K562 (cell line): ENCODE results near the gene ACTRT3. TPM values are rescaled to one million over a fixed set of nuclear protein-coding genes. Genes with fewer than 3 reads are reported as not detected.

Experiments
- ATF6 ChIP-seq: sonication (generic); formaldehyde crosslinking; IDR thresholded peaks from 2 replicates; pipeline ENCODE4 v1.4.0; 2020; ENCODE audit warnings: mild to moderate bottlenecking, missing genetic modification reagents
- ESRRB ChIP-seq: fragments of 250-450 bp; sonication (Bioruptor Pico); IDR thresholded peaks from 2 replicates; pipeline ENCODE4 v1.5.0; 2020; ENCODE audit warnings: mild to moderate bottlenecking, moderate library complexity, borderline replicate concordance
- FOXM1 ChIP-seq, 2 experiments: fragments of 450-650 bp in 1 of 2; sonication (generic) in 1 of 2; formaldehyde crosslinking in 1 of 2; IDR thresholded peaks; 2 replicates each; pipeline versions ENCODE4 v1.6.1 to v1.9.0; 2017 to 2022; ENCODE audit warnings: low read depth in 2 of 2, mild to moderate bottlenecking in 2 of 2, missing genetic modification reagents in 1 of 2, moderate library complexity in 1 of 2
- HIVEP1 ChIP-seq: fragments of 250-450 bp; sonication (Bioruptor Pico); IDR thresholded peaks from 2 replicates; pipeline ENCODE4 v1.4.0; 2020; ENCODE audit warnings: mild to moderate bottlenecking
- HMGN3 ChIP-seq: IDR thresholded peaks from 2 replicates; pipeline ENCODE4 v1.6.1; 2011; ENCODE audit warnings: borderline replicate concordance, low read depth, mild to moderate bottlenecking, mixed read lengths, low read length; ENCODE audit not compliant: insufficient read length; ENCODE audit errors: extremely low read depth
- MAFF ChIP-seq: IDR thresholded peaks from 2 replicates; pipeline ENCODE4 v1.6.1; 2012; ENCODE audit warnings: low read length, improper control_type of control experiment
- MYBL2 ChIP-seq, 2 experiments: fragments of 450-650 bp in 1 of 2; sonication (generic) in 1 of 2; formaldehyde crosslinking in 1 of 2; IDR thresholded peaks; 2 replicates each; pipeline versions ENCODE4 v1.6.1 to v1.8.1; 2017 to 2022; ENCODE audit warnings: borderline replicate concordance in 1 of 2, inconsistent platforms in 1 of 2, low read depth in 1 of 2, mild to moderate bottlenecking in 1 of 2, missing genetic modification reagents in 1 of 2, moderate library complexity in 1 of 2
- RERE ChIP-seq: sonication (generic); formaldehyde crosslinking; IDR thresholded peaks from 2 replicates; pipeline ENCODE4 v1.8.0; 2023; ENCODE audit warnings: missing genetic modification reagents, mild to moderate bottlenecking, borderline replicate concordance
- SMARCC2 ChIP-seq: fragments of 450-650 bp; IDR thresholded peaks from 2 replicates; pipeline ENCODE4 v1.6.1; 2017; ENCODE audit warnings: antibody characterized with exemption, moderate library complexity, mild to moderate bottlenecking, low read depth
- TGIF2 ChIP-seq: sonication (generic); formaldehyde crosslinking; IDR thresholded peaks from 2 replicates; pipeline ENCODE4 v1.8.1; 2022; ENCODE audit warnings: mild to moderate bottlenecking, missing genetic modification reagents, moderate library complexity
- ZNF431 ChIP-seq: sonication (generic); formaldehyde crosslinking; IDR thresholded peaks from 2 replicates; pipeline ENCODE4 v1.8.0; 2022; ENCODE audit warnings: mild to moderate bottlenecking, missing genetic modification reagents
- ZNF583 ChIP-seq: fragments of 250-450 bp; sonication (Bioruptor Pico); IDR thresholded peaks from 2 replicates; pipeline ENCODE4 v1.4.0; 2020
- polyA plus RNA-seq, 8 experiments: library from polyadenylated mRNA; depleted of rRNA in 4 of 8; stranded (reverse) in 5 of 8; unstranded in 3 of 8; fragments of >200 nt; fragmentation: Nextera tagmentation in 2 of 8; fragmentation: Illumina TruSeq in 1 of 8; extraction: Ambion mirVana in 2 of 8; extraction: Trizol in 1 of 8; gene quantifications; 2 replicates each; pipeline versions ENCODE4 v1.2.1 to v1.2.3, GENCODE V29; 2011 to 2014; ENCODE audit warnings: inconsistent platforms in 1 of 8, missing spikeins in 1 of 8
- total RNA-seq, 7 experiments: library from RNA; depleted of rRNA in 6 of 7; stranded (reverse); fragments of >200 nt in 6 of 7; fragmentation: Illumina TruSeq in 2 of 7; extraction: Trizol in 2 of 7; gene quantifications; 2 replicates each; pipeline versions ENCODE4 v1.2.1 to v1.2.3, GENCODE V29; 2011 to 2021; ENCODE audit warnings: low replicate concordance in 1 of 7
- TF ChIP-seq, protein P1 (sequence below): fragments of 450-650 bp; formaldehyde crosslinking; IDR thresholded peaks from 2 replicates; pipeline ENCODE4 v1.4.0; 2020; ENCODE audit warnings: mild to moderate bottlenecking, moderate library complexity
- TF ChIP-seq, protein P2 (sequence below): fragments of 450-650 bp; formaldehyde crosslinking; IDR thresholded peaks from 2 replicates; pipeline ENCODE4 v1.4.0; 2022; ENCODE audit warnings: missing genetic modification characterization

Gene ACTRT3
- total and polyA plus RNA-seq, 9 of the 15 experiments (the other 6 are each of a cell fraction or from before 2014, with no cell fraction given): 0.06 to 0.11 (median 0.07) TPM; not detected in 5

DNA sequence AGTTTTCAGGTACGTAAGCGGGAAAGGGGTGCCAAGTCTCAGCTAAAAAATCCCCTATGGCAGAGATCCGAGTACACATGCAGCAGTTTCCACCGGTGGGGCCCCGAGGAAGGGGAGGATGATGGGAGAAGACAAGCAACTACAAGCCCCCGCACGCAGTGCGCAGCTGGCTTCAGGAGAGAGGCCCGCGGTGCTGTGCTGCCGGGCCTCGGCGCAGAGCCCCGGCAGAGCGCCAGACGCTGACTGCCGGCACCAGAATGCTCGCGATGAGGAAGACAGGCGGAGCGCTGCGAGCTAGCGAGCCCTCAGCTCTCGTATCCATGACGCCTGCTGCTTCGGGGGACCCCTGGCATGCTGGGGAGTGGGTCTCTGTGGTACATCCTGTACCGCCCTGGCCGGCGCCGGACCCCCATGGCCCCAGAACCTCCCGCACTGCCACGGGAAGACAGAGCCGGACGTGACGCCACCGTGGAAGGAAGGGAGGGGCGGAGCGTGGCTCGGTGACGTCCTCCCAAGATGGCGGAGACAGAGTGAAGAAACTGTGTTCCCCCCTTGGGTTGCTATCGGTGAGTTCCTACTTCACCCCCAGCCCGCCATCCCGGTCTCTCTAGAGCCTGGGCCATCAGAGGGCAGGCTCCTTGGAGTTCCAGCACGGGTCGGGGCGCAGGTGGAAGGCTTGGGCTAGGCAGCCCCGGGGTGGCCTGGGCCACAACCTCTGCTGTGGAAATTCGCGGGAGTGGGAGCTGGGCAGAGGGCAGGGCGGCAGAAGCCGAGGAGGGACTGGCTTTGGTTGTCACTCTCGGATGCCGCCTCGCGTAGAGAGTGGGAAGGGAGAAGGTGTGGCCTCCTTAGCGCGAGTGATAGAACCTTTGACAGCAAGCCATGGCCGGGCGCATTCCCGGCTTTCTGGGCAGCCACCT lies 3.8 kb upstream of the ACTRT3 start, which contains the start of gene MYNN (continued):
- TF ChIP-seq, protein P1, sequence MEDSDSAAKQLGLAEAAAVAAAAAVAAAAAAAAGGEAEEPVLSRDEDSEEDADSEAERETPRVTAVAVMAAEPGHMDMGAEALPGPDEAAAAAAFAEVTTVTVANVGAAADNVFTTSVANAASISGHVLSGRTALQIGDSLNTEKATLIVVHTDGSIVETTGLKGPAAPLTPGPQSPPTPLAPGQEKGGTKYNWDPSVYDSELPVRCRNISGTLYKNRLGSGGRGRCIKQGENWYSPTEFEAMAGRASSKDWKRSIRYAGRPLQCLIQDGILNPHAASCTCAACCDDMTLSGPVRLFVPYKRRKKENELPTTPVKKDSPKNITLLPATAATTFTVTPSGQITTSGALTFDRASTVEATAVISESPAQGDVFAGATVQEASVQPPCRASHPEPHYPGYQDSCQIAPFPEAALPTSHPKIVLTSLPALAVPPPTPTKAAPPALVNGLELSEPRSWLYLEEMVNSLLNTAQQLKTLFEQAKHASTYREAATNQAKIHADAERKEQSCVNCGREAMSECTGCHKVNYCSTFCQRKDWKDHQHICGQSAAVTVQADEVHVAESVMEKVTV (CRISPR knock-in tag): peak; percentile 36; the same call in 1 of the 2 replicates
- TF ChIP-seq, protein P2, sequence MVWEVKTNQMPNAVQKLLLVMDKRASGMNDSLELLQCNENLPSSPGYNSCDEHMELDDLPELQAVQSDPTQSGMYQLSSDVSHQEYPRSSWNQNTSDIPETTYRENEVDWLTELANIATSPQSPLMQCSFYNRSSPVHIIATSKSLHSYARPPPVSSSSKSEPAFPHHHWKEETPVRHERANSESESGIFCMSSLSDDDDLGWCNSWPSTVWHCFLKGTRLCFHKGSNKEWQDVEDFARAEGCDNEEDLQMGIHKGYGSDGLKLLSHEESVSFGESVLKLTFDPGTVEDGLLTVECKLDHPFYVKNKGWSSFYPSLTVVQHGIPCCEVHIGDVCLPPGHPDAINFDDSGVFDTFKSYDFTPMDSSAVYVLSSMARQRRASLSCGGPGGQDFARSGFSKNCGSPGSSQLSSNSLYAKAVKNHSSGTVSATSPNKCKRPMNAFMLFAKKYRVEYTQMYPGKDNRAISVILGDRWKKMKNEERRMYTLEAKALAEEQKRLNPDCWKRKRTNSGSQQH (CRISPR knock-in tag): 0 out of 2 replicates have a peak, but pooled peaks have one; percentile 56
- TF ChIP-seq ZNF431 (CRISPR knock-in tag) (peak; percentile 49; the same call in 1 of the 2 replicates), ZNF583 (no peak), ESRRB (CRISPR knock-in tag) (no peak), ATF6 (CRISPR knock-in tag) (peak; percentile 41; the same call in 1 of the 2 replicates), HMGN3 (peak; percentile 58), TGIF2 (CRISPR knock-in tag) (peak; percentile 54; the same call in 1 of the 2 replicates), SMARCC2 (no peak), HIVEP1 (CRISPR knock-in tag) (0 out of 2 replicates have a peak, but pooled peaks have one; percentile 56), FOXM1 (IDR thresholded peaks at IDR 0.05; ENCODE audit: low read depth) (no peak), FOXM1 (CRISPR knock-in tag; IDR thresholded peaks at IDR 0.05; ENCODE audit: low read depth) (no peak), MYBL2 (IDR thresholded peaks at IDR 0.05; ENCODE audit: low read depth) (no peak), MYBL2 (CRISPR knock-in tag; IDR thresholded peaks at IDR 0.05; ENCODE audit: borderline replicate concordance) (no peak), RERE (CRISPR knock-in tag) (0 out of 2 replicates have a peak, but pooled peaks have one; percentile 61), MAFF (no peak)
